K562 (cell line): ENCODE results near the gene PRDM15. TPM values are rescaled to one million over a fixed set of nuclear protein-coding genes. Genes with fewer than 3 reads are reported as not detected.

Experiments
- ATAC-seq: fragments of 200-7000 bp; cut with Tn5 transposase; 3 replicates; pipeline ENCODE4 v1.9.1; 2020; ENCODE audit warnings: moderate library complexity
- BruUV-seq: library from RNA; stranded (reverse); fragments of 400-500 nt; replicated peaks from 2 replicates; lab custom pipeline; 2021; lab: Mats Ljungman, UMichigan
- CTCF ChIA-PET: fragments of 300-600 bp; formaldehyde crosslinking; extraction: SDS; loops from one replicate; lab custom pipeline; 2021; ENCODE audit warnings: low intra/inter-chr PET ratio; lab: Yijun Ruan, JAX
- POLR2A ChIA-PET: fragments of 300-600, 350-650 bp; sonication (Branson Sonifier 250); formaldehyde crosslinking; extraction: SDS; loops from one replicate; lab custom pipeline; 2021; ENCODE audit warnings: antibody characterized with exemption, inconsistent platforms; lab: Yijun Ruan, JAX
- DNase-seq, 4 experiments: peaks; one replicate each; pipeline versions ENCODE4 v3.0.0 to v3.0.0-alpha.2; 2011 to 2018; ENCODE audit warnings: low spot score in 3 of 4, mixed read lengths in 3 of 4; ENCODE audit errors: extremely low read depth in 1 of 4
- FAIRE-seq: peaks from 2 replicates; lab custom pipeline; 2011; peaks lifted over from hg19 to GRCh38; lab: Jason Lieb, UNC
- H2AFZ ChIP-seq: 2 replicates; pipeline ENCODE4 v1.6.0; 2011; ENCODE audit warnings: low read depth, low read length, control low read depth, inconsistent platforms
- H3K27ac ChIP-seq: fragments of 200-600 bp; 3 replicates; pipeline ENCODE4 v1.8.0; 2011; ENCODE audit warnings: low read depth, mild to moderate bottlenecking, control low read depth, inconsistent platforms, low read length, moderate library complexity, mixed read lengths; ENCODE audit errors: extremely low read depth
- H3K27me3 ChIP-seq, 2 experiments: fragments of 300-600 bp in 1 of 2; 2 replicates in 1 of 2; 3 replicates in 1 of 2; pipeline versions ENCODE4 v1.6.0 to v1.8.0; 2011; ENCODE audit warnings: inconsistent platforms in 2 of 2, low read length in 2 of 2, mild to moderate bottlenecking in 1 of 2, mixed read lengths in 1 of 2, moderate library complexity in 1 of 2; ENCODE audit not compliant: control insufficient read depth in 2 of 2, insufficient read depth in 2 of 2
- H3K36me3 ChIP-seq: fragments of 300-600 bp; 3 replicates; pipeline ENCODE4 v1.8.0; 2011; ENCODE audit warnings: mild to moderate bottlenecking, low read length, inconsistent platforms; ENCODE audit not compliant: control insufficient read depth, insufficient read depth
- H3K4me1 ChIP-seq, 2 experiments: fragments of 200-600 bp in 1 of 2; replicated peaks in 1 of 2; 2 replicates in 1 of 2; 3 replicates in 1 of 2; pipeline versions ENCODE4 v1.5.1 to v1.8.0; 2011; ENCODE audit warnings: inconsistent platforms in 2 of 2, low read length in 2 of 2, mild to moderate bottlenecking in 1 of 2, mixed read lengths in 1 of 2, moderate library complexity in 1 of 2; ENCODE audit not compliant: control insufficient read depth in 2 of 2, insufficient read depth in 2 of 2
- H3K4me2 ChIP-seq: 2 replicates; pipeline ENCODE4 v1.6.1; 2011; ENCODE audit warnings: low read length, control low read depth, inconsistent platforms, mixed read lengths; ENCODE audit not compliant: insufficient read depth
- H3K4me3 ChIP-seq: fragments of 200-600 bp; sonication (generic), shearing (Covaris generic); 2 replicates; pipeline ENCODE4 v1.5.1; 2016; ENCODE audit warnings: control low read depth, inconsistent platforms
- H3K79me2 ChIP-seq: fragments of 200-600 bp; 3 replicates; pipeline ENCODE4 v1.8.0; 2011; ENCODE audit warnings: low read length, inconsistent platforms; ENCODE audit not compliant: control insufficient read depth, insufficient read depth
- H3K9ac ChIP-seq, 2 experiments: 2 replicates each; pipeline versions ENCODE4 v1.6.0 to v1.6.1; 2011; ENCODE audit warnings: low read depth in 2 of 2, low read length in 2 of 2, control low read depth in 1 of 2, inconsistent platforms in 1 of 2, mild to moderate bottlenecking in 1 of 2, mixed read lengths in 1 of 2; ENCODE audit not compliant: insufficient read depth in 1 of 2
- H3K9me1 ChIP-seq: one replicate; pipeline ENCODE4 v1.6.0; 2011; ENCODE audit warnings: inconsistent platforms, mild to moderate bottlenecking, low read length, moderate library complexity; ENCODE audit not compliant: control insufficient read depth, insufficient read depth
- H3K9me3 ChIP-seq: replicated peaks from 2 replicates; pipeline ENCODE4 v1.5.1; 2011; ENCODE audit warnings: low read depth, low read length, inconsistent platforms; ENCODE audit not compliant: control insufficient read depth, insufficient read depth
- H4K20me1 ChIP-seq: replicated peaks from 2 replicates; pipeline ENCODE4 v1.6.1; 2011; ENCODE audit warnings: low read length, inconsistent platforms, mixed read lengths; ENCODE audit not compliant: control insufficient read depth, insufficient read depth
- CHCHD3 ChIP-seq: fragments of 250-450 bp; sonication (Bioruptor Pico); IDR thresholded peaks from 2 replicates; pipeline ENCODE4 v2.1.2; 2022; ENCODE audit warnings: mild to moderate bottlenecking
- POLR2B ChIP-seq: fragments of 450-650 bp; IDR thresholded peaks from 2 replicates; pipeline ENCODE4 v1.6.1; 2018; ENCODE audit warnings: low read depth; ENCODE audit not compliant: partially characterized antibody
- POLR2H ChIP-seq: IDR thresholded peaks from 2 replicates; pipeline ENCODE4 v1.6.1; 2016; ENCODE audit warnings: missing genetic modification characterization, low read depth, mild to moderate bottlenecking, control low read depth, missing compliant biosample characterization, moderate library complexity
- ZNF121 ChIP-seq: sonication (generic); formaldehyde crosslinking; conservative IDR thresholded peaks from 2 replicates; pipeline ENCODE4 v1.8.0; 2022; ENCODE audit warnings: missing genetic modification reagents
- WGBS: fragments of 100-300 bp; shearing (Covaris generic); methylation state at CpG from one replicate; pipeline ENCODE4 v1.1.6; 2016; ENCODE audit warnings: low coverage, mixed read lengths; ENCODE audit not compliant: insufficient coverage; ENCODE audit errors: missing lambda C conversion rate; 5-methylcytosine and 5-hydroxymethylcytosine counted together
- in situ Hi-C: fragments of 300-500 bp; cut with MboI; formaldehyde crosslinking; loops from 4 replicates; pipeline ENCODE4 v1.15.0; 2018; ENCODE audit warnings: inconsistent platforms, mixed read lengths
- intact Hi-C: fragments of 100-400 bp; cut with micrococcal nuclease; formaldehyde crosslinking; loops from 2 replicates; pipeline ENCODE4 v1.14.2; 2022
- polyA plus RNA-seq, 8 experiments: library from polyadenylated mRNA; depleted of rRNA in 4 of 8; stranded (reverse) in 5 of 8; unstranded in 3 of 8; fragments of >200 nt; fragmentation: Nextera tagmentation in 2 of 8; fragmentation: Illumina TruSeq in 1 of 8; extraction: Ambion mirVana in 2 of 8; extraction: Trizol in 1 of 8; gene quantifications; 2 replicates each; pipeline versions ENCODE4 v1.2.1 to v1.2.3, GENCODE V29; 2011 to 2014; ENCODE audit warnings: inconsistent platforms in 1 of 8, missing spikeins in 1 of 8
- total RNA-seq, 7 experiments: library from RNA; depleted of rRNA in 6 of 7; stranded (reverse); fragments of >200 nt in 6 of 7; fragmentation: Illumina TruSeq in 2 of 7; extraction: Trizol in 2 of 7; gene quantifications; 2 replicates each; pipeline versions ENCODE4 v1.2.1 to v1.2.3, GENCODE V29; 2011 to 2021; ENCODE audit warnings: low replicate concordance in 1 of 7
- TF ChIP-seq, protein P1 (sequence below): IDR thresholded peaks from 2 replicates; pipeline ENCODE4 v1.6.1; 2011; ENCODE audit not compliant: insufficient read length; ENCODE audit errors: extremely low read depth
- TF ChIP-seq, protein P2 (sequence below), 2 experiments: fragments of 450-650 bp in 1 of 2; sonication (generic) in 1 of 2; formaldehyde crosslinking in 1 of 2; IDR thresholded peaks; 2 replicates each; pipeline versions ENCODE4 v1.7.1 to v1.9.0; 2016 to 2022; ENCODE audit warnings: inconsistent platforms in 1 of 2, mild to moderate bottlenecking in 1 of 2, missing genetic modification reagents in 1 of 2

Gene PRDM15
- total and polyA plus RNA-seq, 9 of the 15 experiments (the other 6 are each of a cell fraction or from before 2014, with no cell fraction given), result 0.93 to 9.2 (median 6.2) TPM

DNA sequence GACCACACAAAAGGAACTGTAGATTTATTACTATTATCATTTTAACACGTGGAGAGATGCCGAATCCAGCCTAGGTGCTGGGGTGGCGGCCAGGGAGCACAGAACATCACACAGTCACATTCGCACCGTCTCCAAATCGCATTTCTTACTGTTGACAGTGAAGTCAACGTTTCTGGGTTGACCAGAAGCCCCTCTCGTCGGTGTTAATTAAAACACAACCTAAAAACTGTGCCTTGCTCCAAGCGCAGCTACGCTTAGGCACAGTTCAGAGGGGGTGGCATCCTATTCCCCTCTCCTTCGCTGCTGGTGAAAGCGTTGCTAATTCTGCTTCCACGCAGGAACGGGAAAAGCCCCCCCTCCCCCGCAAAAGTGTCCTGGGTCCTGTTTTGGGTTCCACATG, 116.4 kb downstream of the PRDM15 start:
- H4K20me1 ChIP-seq, result 0 out of 2 replicates have a peak, but pooled peaks cover 7% of the 10 kb centered on the region
- H3K36me3 ChIP-seq, result no peaks in the 10 kb centered on the region
- H3K27ac ChIP-seq, result no peak overlapping the region
- ChIA-PET CTCF (no interaction called here), POLR2A (interaction anchor here (1.1 to 3.2 kb wide), 2 partner anchors 12 to 45 kb away, joined by 3 to 13 read pairs; no protein-coding TSS in a partner anchor)
- no TSS peak for BruUV-seq
- DNase-seq, result no peak
- H3K4me2 ChIP-seq, result no peak overlapping the region
- H3K9me1 ChIP-seq, result no peaks in the 10 kb centered on the region
- FAIRE-seq, result no peak
- TF ChIP-seq, protein P1, sequence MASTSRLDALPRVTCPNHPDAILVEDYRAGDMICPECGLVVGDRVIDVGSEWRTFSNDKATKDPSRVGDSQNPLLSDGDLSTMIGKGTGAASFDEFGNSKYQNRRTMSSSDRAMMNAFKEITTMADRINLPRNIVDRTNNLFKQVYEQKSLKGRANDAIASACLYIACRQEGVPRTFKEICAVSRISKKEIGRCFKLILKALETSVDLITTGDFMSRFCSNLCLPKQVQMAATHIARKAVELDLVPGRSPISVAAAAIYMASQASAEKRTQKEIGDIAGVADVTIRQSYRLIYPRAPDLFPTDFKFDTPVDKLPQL, result no peak
- TF ChIP-seq POLR2H (tag), result no peak
- TF ChIP-seq CHCHD3 (CRISPR knock-in tag), result no peak
- no peak for TF ChIP-seq POLR2B
- TF ChIP-seq, protein P2, sequence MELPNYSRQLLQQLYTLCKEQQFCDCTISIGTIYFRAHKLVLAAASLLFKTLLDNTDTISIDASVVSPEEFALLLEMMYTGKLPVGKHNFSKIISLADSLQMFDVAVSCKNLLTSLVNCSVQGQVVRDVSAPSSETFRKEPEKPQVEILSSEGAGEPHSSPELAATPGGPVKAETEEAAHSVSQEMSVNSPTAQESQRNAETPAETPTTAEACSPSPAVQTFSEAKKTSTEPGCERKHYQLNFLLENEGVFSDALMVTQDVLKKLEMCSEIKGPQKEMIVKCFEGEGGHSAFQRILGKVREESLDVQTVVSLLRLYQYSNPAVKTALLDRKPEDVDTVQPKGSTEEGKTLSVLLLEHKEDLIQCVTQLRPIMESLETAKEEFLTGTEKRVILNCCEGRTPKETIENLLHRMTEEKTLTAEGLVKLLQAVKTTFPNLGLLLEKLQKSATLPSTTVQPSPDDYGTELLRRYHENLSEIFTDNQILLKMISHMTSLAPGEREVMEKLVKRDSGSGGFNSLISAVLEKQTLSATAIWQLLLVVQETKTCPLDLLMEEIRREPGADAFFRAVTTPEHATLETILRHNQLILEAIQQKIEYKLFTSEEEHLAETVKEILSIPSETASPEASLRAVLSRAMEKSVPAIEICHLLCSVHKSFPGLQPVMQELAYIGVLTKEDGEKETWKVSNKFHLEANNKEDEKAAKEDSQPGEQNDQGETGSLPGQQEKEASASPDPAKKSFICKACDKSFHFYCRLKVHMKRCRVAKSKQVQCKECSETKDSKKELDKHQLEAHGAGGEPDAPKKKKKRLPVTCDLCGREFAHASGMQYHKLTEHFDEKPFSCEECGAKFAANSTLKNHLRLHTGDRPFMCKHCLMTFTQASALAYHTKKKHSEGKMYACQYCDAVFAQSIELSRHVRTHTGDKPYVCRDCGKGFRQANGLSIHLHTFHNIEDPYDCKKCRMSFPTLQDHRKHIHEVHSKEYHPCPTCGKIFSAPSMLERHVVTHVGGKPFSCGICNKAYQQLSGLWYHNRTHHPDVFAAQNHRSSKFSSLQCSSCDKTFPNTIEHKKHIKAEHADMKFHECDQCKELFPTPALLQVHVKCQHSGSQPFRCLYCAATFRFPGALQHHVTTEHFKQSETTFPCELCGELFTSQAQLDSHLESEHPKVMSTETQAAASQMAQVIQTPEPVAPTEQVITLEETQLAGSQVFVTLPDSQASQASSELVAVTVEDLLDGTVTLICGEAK (IDR thresholded peaks at IDR 0.05), result no peak
- TF ChIP-seq, protein P2 (CRISPR knock-in tag; IDR thresholded peaks at IDR 0.05), result no peak
- TF ChIP-seq ZNF121 (CRISPR knock-in tag), result no peak
- no peaks in the 10 kb centered on the region; a peak in 1 of 5 replicates for H3K4me1 ChIP-seq
- intact Hi-C loops, result no loop called here
- H3K4me3 ChIP-seq, result no peak overlapping the region
- no peaks in the 10 kb centered on the region for H3K79me2 ChIP-seq
- H3K9me3 ChIP-seq, result no peaks in the 10 kb centered on the region
- in situ Hi-C loops, result no loop called here
- no peak for ATAC-seq
- 4% methylated on average over 16 of the region's 16 CpGs for WGBS
- H2AFZ ChIP-seq, result no peak overlapping the region
- H3K27me3 ChIP-seq, result peaks cover 45 to 74% of the 10 kb centered on the region in 2 experiments
- H3K9ac ChIP-seq, result no peak overlapping the region
